Measurements from ENCODE around the gene CNTNAP2. TPM values are rescaled to one million over a fixed set of nuclear protein-coding genes. Genes with fewer than 3 reads are reported as not detected.

Gene CNTNAP2
- total RNA-seq, 1 donor = 7.6 TPM

DNA sequence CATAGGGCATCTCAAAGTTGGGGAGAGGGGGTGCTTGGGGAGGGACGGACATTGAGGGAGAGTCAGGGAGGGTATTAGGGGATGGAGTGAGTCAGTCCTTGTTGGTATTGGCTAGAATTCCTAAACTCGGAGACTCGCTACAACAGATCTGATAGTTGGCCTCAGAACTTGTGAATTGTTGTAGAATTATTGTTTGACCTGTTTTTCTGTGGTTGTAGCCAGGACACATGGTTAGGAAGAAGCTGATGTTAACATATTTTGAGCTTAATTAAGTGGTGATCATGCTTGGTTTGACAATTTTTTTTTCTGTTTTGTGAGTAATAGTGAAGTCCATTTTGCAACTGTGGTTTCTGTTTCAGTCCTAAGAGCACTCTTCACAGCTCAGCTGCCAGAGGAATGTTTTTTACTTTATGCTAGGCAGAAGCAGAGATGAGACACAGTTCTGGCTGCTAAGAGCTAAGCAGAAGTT, 1283.7 kb downstream of the CNTNAP2 start:
- Histone ChIP-seq H2AFZ (ENCODE audit: low read length) (peak overlapping the region; percentile 84), H4K20me1 (ENCODE audit: insufficient read depth, low read length) (no peaks in the 10 kb centered on the region), H3K4me2 (ENCODE audit: insufficient read depth, low read length) (peak overlapping the region; percentile 80), H3K9me3 (ENCODE audit: low read depth, low read length) (no peaks in the 10 kb centered on the region), H3K27ac (ENCODE audit: low read depth, low read length) (peak overlapping the region; percentile 65), H3K27me3 (ENCODE audit: insufficient read depth, low read length) (no peaks in the 10 kb centered on the region), H3K36me3 (ENCODE audit: insufficient read depth, low read length) (no peaks in the 10 kb centered on the region), H3K4me1 (ENCODE audit: insufficient read depth, low read length) (peaks cover 15% of the 10 kb centered on the region), H3K4me3 (ENCODE audit: insufficient read depth, low read length) (peak overlapping the region; percentile 64), H3K79me2 (ENCODE audit: insufficient read depth, low read length) (no peaks in the 10 kb centered on the region)
- DNase-seq (ENCODE audit: insufficient read length, low spot score, missing footprints) = peak; percentile 41
- TF ChIP-seq, protein P1, sequence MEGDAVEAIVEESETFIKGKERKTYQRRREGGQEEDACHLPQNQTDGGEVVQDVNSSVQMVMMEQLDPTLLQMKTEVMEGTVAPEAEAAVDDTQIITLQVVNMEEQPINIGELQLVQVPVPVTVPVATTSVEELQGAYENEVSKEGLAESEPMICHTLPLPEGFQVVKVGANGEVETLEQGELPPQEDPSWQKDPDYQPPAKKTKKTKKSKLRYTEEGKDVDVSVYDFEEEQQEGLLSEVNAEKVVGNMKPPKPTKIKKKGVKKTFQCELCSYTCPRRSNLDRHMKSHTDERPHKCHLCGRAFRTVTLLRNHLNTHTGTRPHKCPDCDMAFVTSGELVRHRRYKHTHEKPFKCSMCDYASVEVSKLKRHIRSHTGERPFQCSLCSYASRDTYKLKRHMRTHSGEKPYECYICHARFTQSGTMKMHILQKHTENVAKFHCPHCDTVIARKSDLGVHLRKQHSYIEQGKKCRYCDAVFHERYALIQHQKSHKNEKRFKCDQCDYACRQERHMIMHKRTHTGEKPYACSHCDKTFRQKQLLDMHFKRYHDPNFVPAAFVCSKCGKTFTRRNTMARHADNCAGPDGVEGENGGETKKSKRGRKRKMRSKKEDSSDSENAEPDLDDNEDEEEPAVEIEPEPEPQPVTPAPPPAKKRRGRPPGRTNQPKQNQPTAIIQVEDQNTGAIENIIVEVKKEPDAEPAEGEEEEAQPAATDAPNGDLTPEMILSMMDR (IDR thresholded peaks at IDR 0.05; ENCODE audit: extremely low read depth, low read depth, low read length) = no peak

DNA sequence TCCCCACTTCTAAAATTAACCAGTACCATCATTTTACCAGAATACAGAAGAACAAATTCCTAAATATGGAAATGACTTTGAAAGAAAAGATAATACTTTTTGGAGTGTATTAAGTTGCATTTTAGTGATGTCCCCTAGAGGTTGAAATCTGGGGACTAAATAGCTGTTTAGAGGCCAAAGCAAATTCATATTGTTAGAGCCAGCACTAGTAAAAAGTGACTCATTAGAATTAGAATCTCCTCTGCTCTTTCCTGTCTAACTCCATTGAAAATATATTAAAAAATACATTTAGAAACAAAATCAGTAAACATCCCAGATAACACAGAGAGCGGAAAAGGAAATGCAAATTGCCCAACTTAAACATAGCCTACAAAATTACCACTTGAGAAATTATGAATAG, 1284.3 kb downstream of the CNTNAP2 start:
- Histone ChIP-seq H3K4me3 (ENCODE audit: insufficient read depth, low read length) (peak overlapping the region; percentile 64), H3K4me2 (ENCODE audit: insufficient read depth, low read length) (peak overlapping the region; percentile 80), H3K9me3 (ENCODE audit: low read depth, low read length) (no peaks in the 10 kb centered on the region), H2AFZ (ENCODE audit: low read length) (no peak overlapping the region), H3K4me1 (ENCODE audit: insufficient read depth, low read length) (peaks cover 15% of the 10 kb centered on the region), H3K27ac (ENCODE audit: low read depth, low read length) (peak overlapping the region; percentile 65), H3K36me3 (ENCODE audit: insufficient read depth, low read length) (no peaks in the 10 kb centered on the region), H4K20me1 (ENCODE audit: insufficient read depth, low read length) (no peaks in the 10 kb centered on the region), H3K79me2 (ENCODE audit: insufficient read depth, low read length) (no peaks in the 10 kb centered on the region), H3K27me3 (ENCODE audit: insufficient read depth, low read length) (no peaks in the 10 kb centered on the region)
- TF ChIP-seq, protein P1 (IDR thresholded peaks at IDR 0.05; ENCODE audit: extremely low read depth, low read depth, low read length) = no peak
- DNase-seq (ENCODE audit: insufficient read length, low spot score, missing footprints) = no peak

DNA sequence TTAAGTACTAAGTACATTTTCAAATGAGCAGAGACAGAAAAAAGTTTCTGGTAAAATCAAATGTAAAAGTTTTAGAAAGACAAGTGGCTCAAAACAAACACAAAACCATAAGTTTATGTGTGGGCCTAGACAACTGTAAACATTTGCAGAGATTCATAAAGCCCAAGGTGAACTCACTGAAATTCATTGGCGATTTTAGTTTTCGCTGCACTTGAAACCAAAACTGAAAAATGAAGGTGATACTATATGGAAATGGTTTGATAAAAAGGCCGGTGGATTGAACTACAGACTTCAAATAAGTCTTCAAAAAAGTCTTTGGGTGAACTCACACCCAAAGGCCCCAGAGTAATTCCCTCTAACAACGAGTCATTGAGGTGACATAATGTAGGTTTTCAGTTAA, 1289.0 kb downstream of the CNTNAP2 start:
- Histone ChIP-seq H3K9me3 (ENCODE audit: low read depth, low read length) (no peaks in the 10 kb centered on the region), H3K79me2 (ENCODE audit: insufficient read depth, low read length) (no peaks in the 10 kb centered on the region), H4K20me1 (ENCODE audit: insufficient read depth, low read length) (no peaks in the 10 kb centered on the region), H3K27me3 (ENCODE audit: insufficient read depth, low read length) (no peaks in the 10 kb centered on the region), H3K4me3 (ENCODE audit: insufficient read depth, low read length) (no peak overlapping the region), H3K4me1 (ENCODE audit: insufficient read depth, low read length) (peaks cover 10% of the 10 kb centered on the region), H2AFZ (ENCODE audit: low read length) (no peak overlapping the region), H3K36me3 (ENCODE audit: insufficient read depth, low read length) (no peaks in the 10 kb centered on the region), H3K4me2 (ENCODE audit: insufficient read depth, low read length) (no peak overlapping the region), H3K27ac (ENCODE audit: low read depth, low read length) (no peak overlapping the region)
- no peak for DNase-seq (ENCODE audit: insufficient read length, low spot score, missing footprints)
- TF ChIP-seq, protein P1 (IDR thresholded peaks at IDR 0.05; ENCODE audit: extremely low read depth, low read depth, low read length) = no peak

DNA sequence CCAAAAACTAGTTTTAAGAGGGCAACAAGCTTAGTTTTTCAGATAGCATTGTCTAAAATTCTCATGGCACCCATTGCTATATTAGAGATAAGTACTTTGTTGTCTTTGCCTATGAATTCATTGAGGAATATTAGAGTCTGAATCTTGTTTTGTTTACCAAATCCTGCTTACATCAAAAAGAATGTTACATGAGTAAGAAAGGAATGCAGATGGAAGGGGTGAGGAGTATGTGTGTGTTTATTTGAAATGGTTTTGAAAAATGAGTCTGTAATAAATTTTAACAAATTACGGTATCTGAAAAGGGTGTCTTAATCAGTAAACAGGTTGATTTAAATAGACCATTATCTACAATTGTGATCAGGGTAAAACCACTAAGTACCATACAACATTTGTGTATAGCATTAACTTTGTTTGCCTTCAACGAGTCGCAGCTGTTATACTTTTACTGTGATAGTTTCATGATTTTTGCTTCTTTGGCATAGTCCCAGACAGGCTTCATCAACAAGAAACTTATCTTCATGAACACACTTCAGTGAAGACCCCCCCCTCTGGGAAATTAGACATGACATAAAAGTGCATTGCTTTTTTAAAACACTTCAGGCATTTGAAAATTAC, 1290.0 kb downstream of the CNTNAP2 start:
- peak; percentile 44 for DNase-seq (ENCODE audit: insufficient read length, low spot score, missing footprints)
- Histone ChIP-seq H3K27ac (ENCODE audit: low read depth, low read length) (no peak overlapping the region), H3K9me3 (ENCODE audit: low read depth, low read length) (no peaks in the 10 kb centered on the region), H3K4me1 (ENCODE audit: insufficient read depth, low read length) (peaks cover 11% of the 10 kb centered on the region), H3K27me3 (ENCODE audit: insufficient read depth, low read length) (no peaks in the 10 kb centered on the region), H3K79me2 (ENCODE audit: insufficient read depth, low read length) (no peaks in the 10 kb centered on the region), H3K4me2 (ENCODE audit: insufficient read depth, low read length) (no peak overlapping the region), H4K20me1 (ENCODE audit: insufficient read depth, low read length) (no peaks in the 10 kb centered on the region), H3K4me3 (ENCODE audit: insufficient read depth, low read length) (no peak overlapping the region), H2AFZ (ENCODE audit: low read length) (no peak overlapping the region), H3K36me3 (ENCODE audit: insufficient read depth, low read length) (no peaks in the 10 kb centered on the region)
- TF ChIP-seq, protein P1 (IDR thresholded peaks at IDR 0.05; ENCODE audit: extremely low read depth, low read depth, low read length) = no peak
